ENCODE results near the gene CTSC. TPM values are rescaled to one million over a fixed set of nuclear protein-coding genes. Genes with fewer than 3 reads are reported as not detected.

CTSC gene
- total RNA-seq, 1 experiment from 2014 or later, result 119 TPM

DNA sequence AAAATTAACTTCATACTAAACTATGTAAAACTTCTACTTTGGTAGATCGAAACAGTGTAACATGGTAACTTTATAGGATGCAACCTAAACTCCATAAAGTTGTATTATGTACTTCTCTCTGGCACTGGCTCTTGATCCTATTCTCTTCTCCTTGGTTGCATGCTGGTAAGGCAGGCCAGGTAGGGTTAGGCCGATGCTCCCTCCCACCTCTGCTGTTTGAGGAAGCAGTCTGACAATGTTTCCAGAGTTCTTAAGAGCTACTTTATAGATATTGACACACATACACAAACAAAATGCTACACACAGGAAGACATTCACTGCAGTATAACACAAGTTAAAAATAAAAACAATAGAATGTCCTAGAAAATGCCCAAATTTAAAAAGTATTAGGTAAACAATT lies 22.5 kb downstream of the CTSC start:
- peaks cover 18% of the 10 kb centered on the region; the same call in 1 of the 2 replicates for H3F3A ChIP-seq (ENCODE audit: insufficient read depth, low read depth)
- H3K4me3 ChIP-seq, result no peak overlapping the region
- no peaks in the 10 kb centered on the region; the same call in 1 of the 2 replicates for H3K9me2 ChIP-seq (ENCODE audit: insufficient read depth)
- no peak overlapping the region for H2AFZ ChIP-seq
- no TSS peak for BruUV-seq (replicated peaks)
- TF ChIP-seq EZH2 (IDR thresholded peaks at IDR 0.05; ENCODE audit: low read depth), result no peak
- TF ChIP-seq, protein P1, sequence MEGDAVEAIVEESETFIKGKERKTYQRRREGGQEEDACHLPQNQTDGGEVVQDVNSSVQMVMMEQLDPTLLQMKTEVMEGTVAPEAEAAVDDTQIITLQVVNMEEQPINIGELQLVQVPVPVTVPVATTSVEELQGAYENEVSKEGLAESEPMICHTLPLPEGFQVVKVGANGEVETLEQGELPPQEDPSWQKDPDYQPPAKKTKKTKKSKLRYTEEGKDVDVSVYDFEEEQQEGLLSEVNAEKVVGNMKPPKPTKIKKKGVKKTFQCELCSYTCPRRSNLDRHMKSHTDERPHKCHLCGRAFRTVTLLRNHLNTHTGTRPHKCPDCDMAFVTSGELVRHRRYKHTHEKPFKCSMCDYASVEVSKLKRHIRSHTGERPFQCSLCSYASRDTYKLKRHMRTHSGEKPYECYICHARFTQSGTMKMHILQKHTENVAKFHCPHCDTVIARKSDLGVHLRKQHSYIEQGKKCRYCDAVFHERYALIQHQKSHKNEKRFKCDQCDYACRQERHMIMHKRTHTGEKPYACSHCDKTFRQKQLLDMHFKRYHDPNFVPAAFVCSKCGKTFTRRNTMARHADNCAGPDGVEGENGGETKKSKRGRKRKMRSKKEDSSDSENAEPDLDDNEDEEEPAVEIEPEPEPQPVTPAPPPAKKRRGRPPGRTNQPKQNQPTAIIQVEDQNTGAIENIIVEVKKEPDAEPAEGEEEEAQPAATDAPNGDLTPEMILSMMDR (conservative IDR thresholded peaks at IDR 0.05), result no peak
- H3K9me3 ChIP-seq (ENCODE audit: insufficient read depth, low read depth), result no peaks in the 10 kb centered on the region
- POLR2A ChIA-PET (ENCODE audit: unreplicated experiment), result no interaction called here
- H3K36me3 ChIP-seq (ENCODE audit: low read depth), result peaks cover 27% of the 10 kb centered on the region; the same call in 1 of the 2 replicates
- H3K4me1 ChIP-seq (replicated peaks; ENCODE audit: insufficient read depth), result peaks cover 33% of the 10 kb centered on the region
- peak overlapping the region; percentile 44; the same call in 1 of the 2 replicates for H3K27ac ChIP-seq
- H3K4me2 ChIP-seq, result peak overlapping the region; percentile 48; the same call in 1 of the 2 replicates
- no peaks in the 10 kb centered on the region for H3K79me2 ChIP-seq (ENCODE audit: low read depth)
- CTCF ChIA-PET, result no interaction called here
- H3K27me3 ChIP-seq (ENCODE audit: insufficient read depth, low read depth), result no peaks in the 10 kb centered on the region
- H4K20me1 ChIP-seq (ENCODE audit: insufficient read depth), result no peaks in the 10 kb centered on the region
- no peak for DNase-seq
- intact Hi-C loops (cut with micrococcal nuclease; ENCODE audit: unreplicated experiment), result no loop called here

GRCh38 chr11:88313441-88313840 lies 24.1 kb downstream of the CTSC start:
- H4K20me1 ChIP-seq (ENCODE audit: insufficient read depth), result no peaks in the 10 kb centered on the region
- ChIA-PET CTCF (no interaction called here), POLR2A (ENCODE audit: unreplicated experiment) (no interaction called here)
- H3K9me2 ChIP-seq (ENCODE audit: insufficient read depth), result no peaks in the 10 kb centered on the region
- H3K27me3 ChIP-seq (ENCODE audit: insufficient read depth, low read depth), result no peaks in the 10 kb centered on the region
- no peak for DNase-seq
- H3K4me2 ChIP-seq, result no peak overlapping the region
- no peak overlapping the region for H3K4me3 ChIP-seq
- BruUV-seq (replicated peaks), result no TSS peak
- peaks cover 32% of the 10 kb centered on the region for H3K36me3 ChIP-seq (ENCODE audit: low read depth)
- no peaks in the 10 kb centered on the region for H3K79me2 ChIP-seq (ENCODE audit: low read depth)
- H3K4me1 ChIP-seq (replicated peaks; ENCODE audit: insufficient read depth), result peaks cover 35% of the 10 kb centered on the region
- peaks cover 15% of the 10 kb centered on the region; the same call in 1 of the 2 replicates for H3F3A ChIP-seq (ENCODE audit: insufficient read depth, low read depth)
- intact Hi-C loops (cut with micrococcal nuclease; ENCODE audit: unreplicated experiment), result no loop called here
- no peak overlapping the region for H2AFZ ChIP-seq
- H3K27ac ChIP-seq, result no peak overlapping the region
- TF ChIP-seq EZH2 (IDR thresholded peaks at IDR 0.05; ENCODE audit: low read depth), result no peak
- no peaks in the 10 kb centered on the region for H3K9me3 ChIP-seq (ENCODE audit: insufficient read depth, low read depth)

DNA sequence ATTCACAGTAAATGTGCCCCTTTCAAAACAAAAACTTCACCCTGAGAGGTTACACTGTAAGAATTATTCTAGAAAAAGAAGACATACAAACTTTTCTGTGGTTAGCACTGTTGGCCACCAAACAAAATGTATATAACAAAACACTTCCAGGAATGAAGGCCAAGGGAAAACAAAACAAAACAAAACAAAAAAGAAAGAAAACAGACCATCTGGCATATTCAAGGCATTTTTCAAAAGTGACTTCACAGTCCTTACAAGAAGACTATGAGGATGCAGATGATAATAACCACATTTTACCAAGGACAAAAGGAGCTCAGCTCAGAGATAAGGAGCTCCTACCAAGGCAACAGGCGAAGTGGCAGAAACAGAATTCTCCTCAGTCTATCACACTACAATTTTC lies 24.9 kb downstream of the CTSC start:
- Histone ChIP-seq H3K4me2 (no peak overlapping the region), H3K4me3 (no peak overlapping the region), H3F3A (ENCODE audit: insufficient read depth, low read depth) (peaks cover 15% of the 10 kb centered on the region; the same call in 1 of the 2 replicates), H3K4me1 (replicated peaks; ENCODE audit: insufficient read depth) (peaks cover 35% of the 10 kb centered on the region), H3K79me2 (ENCODE audit: low read depth) (no peaks in the 10 kb centered on the region), H3K9me2 (ENCODE audit: insufficient read depth) (no peaks in the 10 kb centered on the region), H3K27me3 (ENCODE audit: insufficient read depth, low read depth) (no peaks in the 10 kb centered on the region), H2AFZ (no peak overlapping the region), H3K27ac (no peak overlapping the region), H3K36me3 (ENCODE audit: low read depth) (peaks cover 30% of the 10 kb centered on the region), H3K9me3 (ENCODE audit: insufficient read depth, low read depth) (no peaks in the 10 kb centered on the region), H4K20me1 (ENCODE audit: insufficient read depth) (no peaks in the 10 kb centered on the region)
- BruUV-seq (replicated peaks), result no TSS peak
- no peak for DNase-seq
- intact Hi-C loops (cut with micrococcal nuclease; ENCODE audit: unreplicated experiment), result no loop called here
- CTCF ChIA-PET, result no interaction called here
- POLR2A ChIA-PET (ENCODE audit: unreplicated experiment), result no interaction called here
- no peak for TF ChIP-seq EZH2 (IDR thresholded peaks at IDR 0.05; ENCODE audit: low read depth)
- TF ChIP-seq, protein P1 (conservative IDR thresholded peaks at IDR 0.05), result no peak

- intact Hi-C loops (cut with micrococcal nuclease; ENCODE audit: unreplicated experiment), result no loop called here
- H3F3A ChIP-seq (ENCODE audit: insufficient read depth, low read depth), result no peaks in the 10 kb centered on the region
- peaks cover 26% of the 10 kb centered on the region for H3K36me3 ChIP-seq (ENCODE audit: low read depth)
- H3K27ac ChIP-seq, result no peak overlapping the region
- no peaks in the 10 kb centered on the region for H3K27me3 ChIP-seq (ENCODE audit: insufficient read depth, low read depth)
- no TSS peak for BruUV-seq (replicated peaks)
- DNase-seq, result peak in 1 of 2 experiments; percentile 48
- no peaks in the 10 kb centered on the region for H3K9me3 ChIP-seq (ENCODE audit: insufficient read depth, low read depth)
- H3K4me1 ChIP-seq (replicated peaks; ENCODE audit: insufficient read depth), result peaks cover 19% of the 10 kb centered on the region
- no peaks in the 10 kb centered on the region for H3K79me2 ChIP-seq (ENCODE audit: low read depth)
- POLR2A ChIA-PET (ENCODE audit: unreplicated experiment), result no interaction called here
- CTCF ChIA-PET, result no interaction called here
- H3K4me2 ChIP-seq, result no peak overlapping the region
- H4K20me1 ChIP-seq (ENCODE audit: insufficient read depth), result no peaks in the 10 kb centered on the region
- H3K4me3 ChIP-seq, result no peak overlapping the region
- H2AFZ ChIP-seq, result no peak overlapping the region
- no peaks in the 10 kb centered on the region; the same call in 1 of the 2 replicates for H3K9me2 ChIP-seq (ENCODE audit: insufficient read depth)
- TF ChIP-seq EZH2 (IDR thresholded peaks at IDR 0.05; ENCODE audit: low read depth), result no peak
- TF ChIP-seq, protein P1 (conservative IDR thresholded peaks at IDR 0.05), result no peak
Observed at GRCh38 chr11:88310246-88310645, 27.3 kb downstream of the CTSC start.

Measured in PC-9 (cell line).